Measurements from ENCODE around the gene GPR89B. TPM values are rescaled to one million over a fixed set of nuclear protein-coding genes. Genes with fewer than 3 reads are reported as not detected.
A peak's percentile ranks its signal among the peaks of the same experiment; 100 is the strongest.
"Not testable (repeated sequence)": the region's sequence is repeated elsewhere in the genome, so short reads cannot be mapped to it uniquely, and the experiment has no call there.

Gene GPR89B
- total RNA-seq, 1 donor from 2014 or later, result 33.7 TPM

DNA sequence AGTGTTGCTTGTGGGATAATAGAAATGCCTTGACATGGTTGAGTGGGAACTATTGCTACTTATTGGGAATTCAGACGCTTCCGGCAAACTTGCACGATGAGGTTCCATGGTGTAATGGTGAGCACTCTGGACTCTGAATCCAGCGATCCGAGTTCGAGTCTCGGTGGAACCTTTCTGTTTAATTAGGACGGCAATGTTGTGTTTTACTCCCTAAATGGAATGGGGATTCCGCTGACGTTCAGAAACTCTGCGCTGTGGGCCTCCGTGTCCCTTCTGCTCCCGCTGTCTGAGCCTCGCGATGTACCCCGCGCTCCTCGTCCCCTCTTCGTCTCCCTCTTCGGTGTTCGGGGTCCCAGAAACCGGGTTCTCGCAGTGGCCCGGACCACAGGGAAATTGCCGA lies 104.5 kb downstream of the GPR89B start:
- not testable (repeated sequence) for FAIRE-seq; DNase-seq (ENCODE audit: low read depth); H3K27me3 ChIP-seq (ENCODE audit: control insufficient read depth, insufficient read depth, low read length); H3K36me3 ChIP-seq (ENCODE audit: control insufficient read depth, insufficient read depth, low read length); H3K4me3 ChIP-seq (ENCODE audit: low read depth, low read length)

GRCh38 chr1:148033147-148033546 lies 104.9 kb downstream of the GPR89B start:
- not testable (repeated sequence) for FAIRE-seq; DNase-seq (ENCODE audit: low read depth); H3K27me3 ChIP-seq (ENCODE audit: control insufficient read depth, insufficient read depth, low read length); H3K36me3 ChIP-seq (ENCODE audit: control insufficient read depth, insufficient read depth, low read length)
- H3K4me3 ChIP-seq (ENCODE audit: low read depth, low read length), result peak overlapping the region; percentile 23

GRCh38 chr1:148037850-148038461 lies 109.7 kb downstream of the GPR89B start:
- not testable (repeated sequence) for H3K36me3 ChIP-seq (ENCODE audit: control insufficient read depth, insufficient read depth, low read length); H3K27me3 ChIP-seq (ENCODE audit: control insufficient read depth, insufficient read depth, low read length); DNase-seq (ENCODE audit: low read depth); FAIRE-seq
- H3K4me3 ChIP-seq (ENCODE audit: low read depth, low read length), result peak overlapping the region; percentile 23

GRCh38 chr1:148038462-148039333 lies 110.5 kb downstream of the GPR89B start:
- DNase-seq (ENCODE audit: low read depth), result peak; percentile 96
- peak overlapping the region; percentile 28 for H3K4me3 ChIP-seq (ENCODE audit: low read depth, low read length)
- not testable (repeated sequence) for H3K27me3 ChIP-seq (ENCODE audit: control insufficient read depth, insufficient read depth, low read length); H3K36me3 ChIP-seq (ENCODE audit: control insufficient read depth, insufficient read depth, low read length); FAIRE-seq

Other genes starting within 250 kb of the GPR89B start
- gene GJA5, start 167.8 kb upstream of the GPR89B start, total RNA-seq, result 0.13 TPM in 1 of 2 replicates, not detected in the other
- not detected in 2 replicates for gene GJA8, start 25.6 kb upstream of the GPR89B start, total RNA-seq
- 4.6 and 5.8 TPM in 2 replicates for gene NBPF11, start 223.9 kb downstream of the GPR89B start, total RNA-seq